Fibroblast of skin of scalp (primary cell): ENCODE measurements around the gene THSD7B.
"Not testable (repeated sequence)": the region's sequence is repeated elsewhere in the genome, so short reads cannot be mapped to it uniquely, and the experiment has no call there.

Experiments
- DNase-seq: peaks from one replicate; pipeline ENCODE4 v3.0.0-alpha.2; 2013

THSD7B gene

GRCh38 chr2:137570484-137570883 is 805.1 kb downstream of the THSD7B start:
- no peak for DNase-seq

GRCh38 chr2:137587834-137588233 is 822.5 kb downstream of the THSD7B start:
- DNase-seq: not testable (repeated sequence)

- not testable (repeated sequence) for DNase-seq
Measured at GRCh38 chr2:137588578-137588977, 823.2 kb downstream of the THSD7B start.

- no peak for DNase-seq
Measured at GRCh38 chr2:137590102-137590501, 824.8 kb downstream of the THSD7B start.

GRCh38 chr2:137607722-137608318 is 842.5 kb downstream of the THSD7B start:
- DNase-seq: no peak

- no peak for DNase-seq
Measured at GRCh38 chr2:137638932-137639331, 873.6 kb downstream of the THSD7B start.

- DNase-seq: no peak
Measured at GRCh38 chr2:137644731-137645130, 879.4 kb downstream of the THSD7B start.

- no peak for DNase-seq
Measured at GRCh38 chr2:137654046-137654445, 888.7 kb downstream of the THSD7B start.

GRCh38 chr2:137655814-137656213 is 890.5 kb downstream of the THSD7B start:
- DNase-seq: no peak

- DNase-seq: no peak
Measured at GRCh38 chr2:137658433-137658832, 893.1 kb downstream of the THSD7B start.

GRCh38 chr2:137659616-137660015 is 894.3 kb downstream of the THSD7B start:
- DNase-seq: peak; percentile 1

GRCh38 chr2:137670111-137670510 is 904.8 kb downstream of the THSD7B start:
- DNase-seq: no peak

- no peak for DNase-seq
Measured at GRCh38 chr2:137672989-137673552, 907.7 kb downstream of the THSD7B start.

GRCh38 chr2:137674991-137675390 is 909.6 kb downstream of the THSD7B start:
- DNase-seq: no peak

- DNase-seq: no peak
Measured at GRCh38 chr2:137675584-137676327, 910.4 kb downstream of the THSD7B start.

- no peak for DNase-seq
Measured at GRCh38 chr2:137676346-137676745, 911.0 kb downstream of the THSD7B start.

- no peak for DNase-seq
Measured at GRCh38 chr2:137677466-137677865, 912.1 kb downstream of the THSD7B start.

GRCh38 chr2:137689549-137689948 is 924.2 kb downstream of the THSD7B start:
- no peak for DNase-seq

- no peak for DNase-seq
Measured at GRCh38 chr2:137693534-137693933, 928.2 kb downstream of the THSD7B start.

GRCh38 chr2:137696916-137697315 is 931.6 kb downstream of the THSD7B start:
- no peak for DNase-seq

- DNase-seq: not testable (repeated sequence)
Measured at GRCh38 chr2:137700250-137700649, 934.9 kb downstream of the THSD7B start.

GRCh38 chr2:137700681-137701080 is 935.3 kb downstream of the THSD7B start:
- DNase-seq: no peak

- no peak for DNase-seq
Measured at GRCh38 chr2:137705296-137705695, 940.0 kb downstream of the THSD7B start.
